Vagina (tissue), 2 donors: Measurements from ENCODE around the gene CPN1. TPM values are rescaled to one million over a fixed set of nuclear protein-coding genes. Genes with fewer than 3 reads are reported as not detected.
"Not testable (repeated sequence)": the region's sequence is repeated elsewhere in the genome, so short reads cannot be mapped to it uniquely, and the experiment has no call there.

Experiments
- DNase-seq, 2 donors: peaks; one replicate each; pipeline ENCODE4 v3.0.0-alpha.2; 2017; ENCODE audit errors: extremely low spot score in 2 of 2
- H3K27ac ChIP-seq: fragments of 200-600 bp; sonication (generic); one replicate; pipeline ENCODE4 v1.5.1; 2019
- H3K27me3 ChIP-seq: fragments of 200-600 bp; sonication (generic); one replicate; pipeline ENCODE4 v1.5.1; 2019
- H3K36me3 ChIP-seq, 2 donors: fragments of 200-600 bp; sonication (generic); one replicate each; pipeline ENCODE4 v1.5.1; 2017 to 2019
- H3K4me1 ChIP-seq: fragments of 200-600 bp; sonication (generic); one replicate; pipeline ENCODE4 v1.5.1; 2019
- H3K4me3 ChIP-seq, 2 donors: fragments of 200-600 bp; sonication (generic); 1 replicate in 1 of 2; 2 replicates in 1 of 2; pipeline ENCODE4 v1.5.1; 2016 to 2019
- H3K9me3 ChIP-seq: fragments of 200-600 bp; sonication (generic); one replicate; pipeline ENCODE4 v1.5.1; 2019
- POLR2A ChIP-seq, 2 donors: fragments of 450-650 bp; IDR thresholded peaks; one replicate each; pipeline ENCODE4 v1.6.1; 2017; ENCODE audit warnings: antibody characterized with exemption in 2 of 2, mild to moderate bottlenecking in 2 of 2, moderate library complexity in 2 of 2
- POLR2AphosphoS5 ChIP-seq, 2 donors: sonication (generic); formaldehyde crosslinking; IDR thresholded peaks; one replicate each; pipeline ENCODE4 v1.9.0; 2017; ENCODE audit warnings: antibody characterized with exemption in 2 of 2, mild to moderate bottlenecking in 2 of 2, low read depth in 1 of 2; ENCODE audit not compliant: insufficient read depth in 1 of 2
- intact Hi-C: fragments of 100-400 bp; cut with DNase I; formaldehyde crosslinking; loops from one replicate; pipeline ENCODE4 v1.15.1; 2023
- total RNA-seq: library from RNA; depleted of rRNA; stranded (reverse); fragments of >200 nt; gene quantifications from one replicate; pipeline ENCODE4 v1.2.3, GENCODE V29; 2016
- TF ChIP-seq, protein P1 (sequence below), 3 experiments: fragments of 450-650 bp in 2 of 3; fragments of 200-600 bp in 1 of 3; sonication (generic) in 1 of 3; IDR thresholded peaks; one replicate each; pipeline ENCODE4 v1.5.1; 2017 to 2019; ENCODE audit warnings: antibody characterized with exemption in 3 of 3, mild to moderate bottlenecking in 2 of 3, moderate library complexity in 2 of 3

The CPN1 gene
- total RNA-seq, 1 donor from 2014 or later: not detected

- no peak overlapping the region for H3K27ac ChIP-seq
- DNase-seq: no peak
- intact Hi-C loops: no loop called here
- H3K36me3 ChIP-seq: no peaks in the 10 kb centered on the region
- TF ChIP-seq, protein P1, sequence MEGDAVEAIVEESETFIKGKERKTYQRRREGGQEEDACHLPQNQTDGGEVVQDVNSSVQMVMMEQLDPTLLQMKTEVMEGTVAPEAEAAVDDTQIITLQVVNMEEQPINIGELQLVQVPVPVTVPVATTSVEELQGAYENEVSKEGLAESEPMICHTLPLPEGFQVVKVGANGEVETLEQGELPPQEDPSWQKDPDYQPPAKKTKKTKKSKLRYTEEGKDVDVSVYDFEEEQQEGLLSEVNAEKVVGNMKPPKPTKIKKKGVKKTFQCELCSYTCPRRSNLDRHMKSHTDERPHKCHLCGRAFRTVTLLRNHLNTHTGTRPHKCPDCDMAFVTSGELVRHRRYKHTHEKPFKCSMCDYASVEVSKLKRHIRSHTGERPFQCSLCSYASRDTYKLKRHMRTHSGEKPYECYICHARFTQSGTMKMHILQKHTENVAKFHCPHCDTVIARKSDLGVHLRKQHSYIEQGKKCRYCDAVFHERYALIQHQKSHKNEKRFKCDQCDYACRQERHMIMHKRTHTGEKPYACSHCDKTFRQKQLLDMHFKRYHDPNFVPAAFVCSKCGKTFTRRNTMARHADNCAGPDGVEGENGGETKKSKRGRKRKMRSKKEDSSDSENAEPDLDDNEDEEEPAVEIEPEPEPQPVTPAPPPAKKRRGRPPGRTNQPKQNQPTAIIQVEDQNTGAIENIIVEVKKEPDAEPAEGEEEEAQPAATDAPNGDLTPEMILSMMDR (IDR thresholded peaks at IDR 0.05): no peak
- TF ChIP-seq POLR2A (IDR thresholded peaks at IDR 0.05) (no peak), POLR2AphosphoS5 (IDR thresholded peaks at IDR 0.05; ENCODE audit: insufficient read depth in 1 of 2, low read depth in 1 of 2) (no peak)
- H3K4me3 ChIP-seq: no peak overlapping the region
- H3K9me3 ChIP-seq: no peaks in the 10 kb centered on the region
- H3K27me3 ChIP-seq: no peaks in the 10 kb centered on the region
- H3K4me1 ChIP-seq: no peaks in the 10 kb centered on the region
These were observed 19.8 kb upstream of the CPN1 start for GRCh38 chr10:100101192-100102076.

DNA sequence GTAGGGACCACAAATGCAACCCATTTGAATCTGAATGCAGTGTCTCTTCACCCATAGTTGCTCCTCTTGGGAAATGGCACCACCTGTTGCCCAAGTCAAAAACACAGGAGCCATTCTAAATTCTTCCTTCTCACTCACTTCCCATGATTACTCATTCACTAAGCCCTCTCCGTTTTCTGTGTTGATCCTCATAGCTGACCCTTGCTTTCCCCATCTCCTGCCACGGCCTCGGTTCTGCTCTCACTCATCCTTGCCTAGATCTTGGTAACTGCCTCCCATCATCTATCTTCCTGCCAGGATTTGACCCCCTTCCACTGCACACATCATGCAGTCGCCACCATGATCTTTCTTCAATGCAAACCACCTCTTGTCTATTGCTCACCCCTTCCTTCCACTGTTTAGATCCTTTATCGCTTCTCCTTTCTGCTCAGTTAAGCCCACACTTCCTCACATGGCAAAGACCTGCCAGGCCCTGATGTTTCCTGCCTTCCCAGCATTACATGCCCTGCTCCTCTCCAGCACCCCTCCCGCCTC, 19.0 kb upstream of the CPN1 start:
- intact Hi-C loops: no loop called here
- TF ChIP-seq POLR2AphosphoS5 (IDR thresholded peaks at IDR 0.05; ENCODE audit: insufficient read depth in 1 of 2, low read depth in 1 of 2): no peak
- TF ChIP-seq, protein P1 (IDR thresholded peaks at IDR 0.05): no peak
- no peaks in the 10 kb centered on the region for H3K36me3 ChIP-seq

DNA sequence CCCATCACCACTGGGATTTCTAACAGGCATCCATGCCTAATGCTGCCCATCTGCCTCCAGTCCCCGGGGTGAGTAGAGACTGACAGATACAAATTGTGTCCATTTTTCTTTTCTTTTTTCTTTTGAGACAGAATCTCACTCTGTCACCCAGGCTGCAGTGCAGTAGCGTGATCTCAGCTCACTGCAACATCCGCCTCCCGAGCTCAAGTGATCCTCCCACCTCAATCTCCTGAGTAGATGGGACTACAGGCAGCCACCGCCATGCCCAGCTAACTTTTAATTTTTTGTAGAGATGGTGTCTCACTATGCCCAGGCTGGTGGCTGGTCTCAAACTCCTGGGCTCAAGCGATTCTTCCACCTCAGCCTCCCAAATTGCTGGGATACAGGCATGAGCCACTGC, 7.6 kb upstream of the CPN1 start:
- no peak for DNase-seq
- Histone ChIP-seq H3K27ac (no peak overlapping the region), H3K27me3 (no peaks in the 10 kb centered on the region), H3K9me3 (no peaks in the 10 kb centered on the region), H3K36me3 (no peaks in the 10 kb centered on the region), H3K4me3 (no peak overlapping the region), H3K4me1 (no peaks in the 10 kb centered on the region)
- TF ChIP-seq POLR2A (IDR thresholded peaks at IDR 0.05) (no peak), POLR2AphosphoS5 (IDR thresholded peaks at IDR 0.05; ENCODE audit: insufficient read depth in 1 of 2, low read depth in 1 of 2) (no peak)
- TF ChIP-seq, protein P1 (IDR thresholded peaks at IDR 0.05): no peak
- intact Hi-C loops: no loop called here

More for the DNA sequence above, 19.0 kb upstream of the CPN1 start:
- no peaks in the 10 kb centered on the region for H3K27me3 ChIP-seq
- no peak overlapping the region for H3K27ac ChIP-seq
- no peaks in the 10 kb centered on the region for H3K4me1 ChIP-seq
- no peaks in the 10 kb centered on the region for H3K9me3 ChIP-seq
- no peak overlapping the region for H3K4me3 ChIP-seq
- no peak for DNase-seq

- intact Hi-C loops, H3K27me3 ChIP-seq, H3K36me3 ChIP-seq, H3K27ac ChIP-seq, H3K4me1 ChIP-seq, DNase-seq, H3K9me3 ChIP-seq, H3K4me3 ChIP-seq: not testable (repeated sequence)
These were observed 5.0 kb upstream of the CPN1 start for GRCh38 chr10:100086708-100087107.

GRCh38 chr10:100085596-100085995, 3.9 kb upstream of the CPN1 start:
- DNase-seq: no peak
- Histone ChIP-seq H3K27me3 (no peaks in the 10 kb centered on the region), H3K27ac (no peak overlapping the region), H3K36me3 (no peaks in the 10 kb centered on the region), H3K4me3 (no peak overlapping the region), H3K9me3 (no peaks in the 10 kb centered on the region), H3K4me1 (no peaks in the 10 kb centered on the region)
- TF ChIP-seq POLR2A (IDR thresholded peaks at IDR 0.05) (no peak), POLR2AphosphoS5 (IDR thresholded peaks at IDR 0.05; ENCODE audit: insufficient read depth in 1 of 2, low read depth in 1 of 2) (no peak)
- TF ChIP-seq, protein P1 (IDR thresholded peaks at IDR 0.05): no peak
- intact Hi-C loops: no loop called here
